ENCODE data around the gene SPI1.

SPI1 gene

GRCh38 chr11:47390422-47390760 lies 12.0 kb upstream of the SPI1 start:
- H3K27me3 ChIP-seq (ENCODE audit: insufficient read depth, insufficient read length): no peaks in the 10 kb centered on the region
- H3K36me3 ChIP-seq (ENCODE audit: insufficient read depth, insufficient read length, low read length): no peaks in the 10 kb centered on the region
- no peaks in the 10 kb centered on the region for H3K9me3 ChIP-seq (ENCODE audit: insufficient read depth, low read length)
- H3K9ac ChIP-seq (ENCODE audit: insufficient read length, low read depth): no peak overlapping the region
- no peak for DNase-seq (ENCODE audit: low read depth, low spot score)
- peaks cover 32% of the 10 kb centered on the region for H3K4me1 ChIP-seq (ENCODE audit: insufficient read depth, insufficient read length)
- TF ChIP-seq ZNF274 (IDR thresholded peaks at IDR 0.05; ENCODE audit: low read depth, low read length) (no peak), YY1 (IDR thresholded peaks at IDR 0.05; ENCODE audit: insufficient read depth, insufficient read length) (no peak), SUZ12 (IDR thresholded peaks at IDR 0.05; ENCODE audit: extremely low read depth, insufficient read depth, insufficient read length) (no peak)
- H3K4me3 ChIP-seq (ENCODE audit: insufficient read length, low read depth): no peak overlapping the region

GRCh38 chr11:47389577-47390421 lies 11.5 kb upstream of the SPI1 start:
- Histone ChIP-seq H3K4me3 (ENCODE audit: insufficient read length, low read depth) (no peak overlapping the region), H3K9me3 (ENCODE audit: insufficient read depth, low read length) (no peaks in the 10 kb centered on the region), H3K9ac (ENCODE audit: insufficient read length, low read depth) (no peak overlapping the region), H3K27me3 (ENCODE audit: insufficient read depth, insufficient read length) (no peaks in the 10 kb centered on the region), H3K4me1 (ENCODE audit: insufficient read depth, insufficient read length) (peaks cover 32% of the 10 kb centered on the region), H3K36me3 (ENCODE audit: insufficient read depth, insufficient read length, low read length) (no peaks in the 10 kb centered on the region)
- no peak for DNase-seq (ENCODE audit: low read depth, low spot score)
- TF ChIP-seq YY1 (IDR thresholded peaks at IDR 0.05; ENCODE audit: insufficient read depth, insufficient read length) (no peak), SUZ12 (IDR thresholded peaks at IDR 0.05; ENCODE audit: extremely low read depth, insufficient read depth, insufficient read length) (no peak), ZNF274 (IDR thresholded peaks at IDR 0.05; ENCODE audit: low read depth, low read length) (no peak)

DNA sequence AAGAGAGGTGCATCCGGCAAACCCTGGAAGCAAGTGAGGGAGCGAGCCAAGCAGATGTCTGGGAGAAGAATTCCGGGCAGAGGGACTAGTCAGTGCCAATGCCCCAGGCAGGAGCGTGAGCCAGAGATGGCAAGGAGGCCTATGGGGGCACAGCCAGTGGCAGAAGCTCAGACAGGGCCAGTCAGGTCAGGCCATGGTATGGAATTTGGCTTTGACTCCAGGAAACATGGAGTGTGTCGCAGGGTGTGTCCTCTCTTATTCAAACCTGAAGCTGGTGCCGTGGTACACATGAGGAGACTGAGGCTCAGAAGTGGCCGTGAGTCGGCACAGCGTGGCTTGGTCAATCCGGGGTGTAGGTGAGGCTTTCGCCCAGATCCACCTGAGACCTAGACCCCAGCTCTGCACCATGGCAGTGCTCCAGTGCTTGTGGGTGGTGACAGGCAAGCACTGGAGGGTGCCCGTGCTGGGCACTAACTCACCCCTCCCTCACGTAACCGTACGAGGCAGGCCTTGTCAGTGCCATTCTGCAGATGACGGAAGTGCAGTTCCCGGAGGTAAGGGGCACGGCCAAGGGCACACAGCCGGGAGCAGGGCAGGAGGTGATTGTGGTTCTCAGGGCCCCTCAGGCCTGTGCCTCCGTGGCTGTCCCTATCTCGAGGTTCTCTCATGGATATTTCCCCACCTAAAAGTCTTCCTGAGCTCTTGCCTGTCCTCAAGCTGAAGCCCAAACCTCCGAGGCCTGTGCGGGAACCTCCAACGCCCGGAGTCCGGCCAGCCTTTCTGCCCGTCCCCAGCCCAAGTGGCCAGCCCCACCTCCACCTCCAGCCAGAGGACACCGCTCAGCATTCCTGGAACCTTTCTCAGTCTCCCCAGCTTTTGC lies 10.6 kb upstream of the SPI1 start:
- Histone ChIP-seq H3K27me3 (ENCODE audit: insufficient read depth, insufficient read length) (no peaks in the 10 kb centered on the region), H3K4me1 (ENCODE audit: insufficient read depth, insufficient read length) (peaks cover 25% of the 10 kb centered on the region), H3K4me3 (ENCODE audit: insufficient read length, low read depth) (no peak overlapping the region), H3K9me3 (ENCODE audit: insufficient read depth, low read length) (no peaks in the 10 kb centered on the region), H3K36me3 (ENCODE audit: insufficient read depth, insufficient read length, low read length) (no peaks in the 10 kb centered on the region), H3K9ac (ENCODE audit: insufficient read length, low read depth) (no peak overlapping the region)
- TF ChIP-seq SUZ12 (IDR thresholded peaks at IDR 0.05; ENCODE audit: extremely low read depth, insufficient read depth, insufficient read length) (no peak), YY1 (IDR thresholded peaks at IDR 0.05; ENCODE audit: insufficient read depth, insufficient read length) (no peak), ZNF274 (IDR thresholded peaks at IDR 0.05; ENCODE audit: low read depth, low read length) (no peak)
- DNase-seq (ENCODE audit: low read depth, low spot score): no peak

GRCh38 chr11:47387944-47388696 lies 9.8 kb upstream of the SPI1 start:
- no peaks in the 10 kb centered on the region for H3K9me3 ChIP-seq (ENCODE audit: insufficient read depth, low read length)
- H3K4me1 ChIP-seq (ENCODE audit: insufficient read depth, insufficient read length): peaks cover 19% of the 10 kb centered on the region
- no peak for DNase-seq (ENCODE audit: low read depth, low spot score)
- H3K9ac ChIP-seq (ENCODE audit: insufficient read length, low read depth): no peak overlapping the region
- no peak for TF ChIP-seq SUZ12 (IDR thresholded peaks at IDR 0.05; ENCODE audit: extremely low read depth, insufficient read depth, insufficient read length)
- TF ChIP-seq YY1 (IDR thresholded peaks at IDR 0.05; ENCODE audit: insufficient read depth, insufficient read length): no peak
- no peak for TF ChIP-seq ZNF274 (IDR thresholded peaks at IDR 0.05; ENCODE audit: low read depth, low read length)
- H3K4me3 ChIP-seq (ENCODE audit: insufficient read length, low read depth): no peak overlapping the region
- no peaks in the 10 kb centered on the region for H3K27me3 ChIP-seq (ENCODE audit: insufficient read depth, insufficient read length)
- no peaks in the 10 kb centered on the region for H3K36me3 ChIP-seq (ENCODE audit: insufficient read depth, insufficient read length, low read length)

DNA sequence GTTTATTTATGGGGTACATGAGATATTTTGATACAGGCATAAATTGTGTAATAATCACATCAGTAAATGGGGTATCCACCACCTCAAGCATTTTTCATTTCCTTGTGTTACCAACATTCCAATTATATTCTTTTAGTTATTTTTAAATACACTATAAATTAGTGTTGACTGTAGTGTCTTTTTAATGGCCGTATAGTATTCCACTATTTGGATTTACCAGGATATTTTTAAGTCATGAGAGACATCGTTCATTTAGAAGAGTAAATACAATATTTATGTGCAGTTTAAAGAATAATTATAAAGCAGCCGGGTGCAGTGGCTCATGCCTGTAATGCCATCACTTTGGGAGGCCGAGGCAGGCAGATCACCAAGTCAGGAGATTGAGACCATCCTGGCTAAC lies 6.2 kb upstream of the SPI1 start:
- Histone ChIP-seq H3K9ac (ENCODE audit: insufficient read length, low read depth) (no peak overlapping the region), H3K4me3 (ENCODE audit: insufficient read length, low read depth) (no peak overlapping the region), H3K9me3 (ENCODE audit: insufficient read depth, low read length) (no peaks in the 10 kb centered on the region), H3K4me1 (ENCODE audit: insufficient read depth, insufficient read length) (peaks cover 10% of the 10 kb centered on the region), H3K27me3 (ENCODE audit: insufficient read depth, insufficient read length) (no peaks in the 10 kb centered on the region), H3K36me3 (ENCODE audit: insufficient read depth, insufficient read length, low read length) (no peaks in the 10 kb centered on the region)
- DNase-seq (ENCODE audit: low read depth, low spot score): no peak
- TF ChIP-seq SUZ12 (IDR thresholded peaks at IDR 0.05; ENCODE audit: extremely low read depth, insufficient read depth, insufficient read length) (no peak), YY1 (IDR thresholded peaks at IDR 0.05; ENCODE audit: insufficient read depth, insufficient read length) (no peak), ZNF274 (IDR thresholded peaks at IDR 0.05; ENCODE audit: low read depth, low read length) (no peak)

GRCh38 chr11:47383071-47383470 lies 4.7 kb upstream of the SPI1 start:
- TF ChIP-seq YY1 (IDR thresholded peaks at IDR 0.05; ENCODE audit: insufficient read depth, insufficient read length) (no peak), ZNF274 (IDR thresholded peaks at IDR 0.05; ENCODE audit: low read depth, low read length) (no peak), SUZ12 (IDR thresholded peaks at IDR 0.05; ENCODE audit: extremely low read depth, insufficient read depth, insufficient read length) (no peak)
- Histone ChIP-seq H3K9ac (ENCODE audit: insufficient read length, low read depth) (no peak overlapping the region), H3K36me3 (ENCODE audit: insufficient read depth, insufficient read length, low read length) (no peaks in the 10 kb centered on the region), H3K27me3 (ENCODE audit: insufficient read depth, insufficient read length) (no peaks in the 10 kb centered on the region), H3K9me3 (ENCODE audit: insufficient read depth, low read length) (no peaks in the 10 kb centered on the region), H3K4me1 (ENCODE audit: insufficient read depth, insufficient read length) (peaks cover 5% of the 10 kb centered on the region), H3K4me3 (ENCODE audit: insufficient read length, low read depth) (no peak overlapping the region)
- DNase-seq (ENCODE audit: low read depth, low spot score): no peak

Data from NT2/D1 (cell line).